Measurements from ENCODE around the gene FANCM. TPM values are rescaled to one million over a fixed set of nuclear protein-coding genes. Genes with fewer than 3 reads are reported as not detected.
"Not testable (repeated sequence)": the region's sequence is repeated elsewhere in the genome, so short reads cannot be mapped to it uniquely, and the experiment has no call there.

Gene FANCM
- total RNA-seq, 4 donors from 2014 or later: 2.6 to 7.1 (median 3.2) TPM

GRCh38 chr14:45134051-45134958 is 1.4 kb upstream of the FANCM start, which contains the start of gene FKBP3:
Gene FKBP3, minus strand, starts transcription at chr14:45134481. Its CDS starts 25 bp downstream, at chr14:45134456.
- intact Hi-C loops (cut with DNase I): loop anchor here (2.0 to 5.0 kb wide), 3 partner anchors 52 to 172 kb away; partner anchors contain the start of genes MIS18BP1, PRPF39 and TOGARAM1
- peak; percentile 97 for DNase-seq (ENCODE audit: extremely low spot score)
- TF ChIP-seq EP300 (IDR thresholded peaks at IDR 0.05) (no peak), POLR2AphosphoS5 (IDR thresholded peaks at IDR 0.05) (peak; percentile 82 to 96), POLR2A (IDR thresholded peaks at IDR 0.05; ENCODE audit: low read depth) (peak; percentile 58)
- TF ChIP-seq, protein P1, sequence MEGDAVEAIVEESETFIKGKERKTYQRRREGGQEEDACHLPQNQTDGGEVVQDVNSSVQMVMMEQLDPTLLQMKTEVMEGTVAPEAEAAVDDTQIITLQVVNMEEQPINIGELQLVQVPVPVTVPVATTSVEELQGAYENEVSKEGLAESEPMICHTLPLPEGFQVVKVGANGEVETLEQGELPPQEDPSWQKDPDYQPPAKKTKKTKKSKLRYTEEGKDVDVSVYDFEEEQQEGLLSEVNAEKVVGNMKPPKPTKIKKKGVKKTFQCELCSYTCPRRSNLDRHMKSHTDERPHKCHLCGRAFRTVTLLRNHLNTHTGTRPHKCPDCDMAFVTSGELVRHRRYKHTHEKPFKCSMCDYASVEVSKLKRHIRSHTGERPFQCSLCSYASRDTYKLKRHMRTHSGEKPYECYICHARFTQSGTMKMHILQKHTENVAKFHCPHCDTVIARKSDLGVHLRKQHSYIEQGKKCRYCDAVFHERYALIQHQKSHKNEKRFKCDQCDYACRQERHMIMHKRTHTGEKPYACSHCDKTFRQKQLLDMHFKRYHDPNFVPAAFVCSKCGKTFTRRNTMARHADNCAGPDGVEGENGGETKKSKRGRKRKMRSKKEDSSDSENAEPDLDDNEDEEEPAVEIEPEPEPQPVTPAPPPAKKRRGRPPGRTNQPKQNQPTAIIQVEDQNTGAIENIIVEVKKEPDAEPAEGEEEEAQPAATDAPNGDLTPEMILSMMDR (IDR thresholded peaks at IDR 0.05): peak in 1 of 3 experiments; percentile 10
- Histone ChIP-seq H3K4me3 (peak within 1 kb of the TSS; percentile 70 to 86 (median 74)), H3K4me1 (peaks cover 18 to 48% (median 42%) of the 10 kb centered on the region in 4 donors), H3K27me3 (no peaks in the 10 kb centered on the region), H3K27ac (replicated peaks in 1 of 4) (peak within 1 kb of the TSS; percentile 83 to 90 (median 86)), H3K36me3 (peaks cover 0 to 4% (median 0%) of the 10 kb centered on the region in 4 donors), H3K9me3 (no peaks in the 10 kb centered on the region)
- WGBS: 0% methylated on average over 22 of the region's 53 CpGs

GRCh38 chr14:45135156-45135555 is 574 bp upstream of the FANCM start:
- DNase-seq (ENCODE audit: extremely low spot score): no peak
- intact Hi-C loops (cut with DNase I): loop anchor here (2.0 to 5.0 kb wide), 2 partner anchors 172 to 238 kb away; partner anchors contain the start of gene TOGARAM1
- under 1% methylated on average over 7 of the region's 7 CpGs for WGBS

DNA sequence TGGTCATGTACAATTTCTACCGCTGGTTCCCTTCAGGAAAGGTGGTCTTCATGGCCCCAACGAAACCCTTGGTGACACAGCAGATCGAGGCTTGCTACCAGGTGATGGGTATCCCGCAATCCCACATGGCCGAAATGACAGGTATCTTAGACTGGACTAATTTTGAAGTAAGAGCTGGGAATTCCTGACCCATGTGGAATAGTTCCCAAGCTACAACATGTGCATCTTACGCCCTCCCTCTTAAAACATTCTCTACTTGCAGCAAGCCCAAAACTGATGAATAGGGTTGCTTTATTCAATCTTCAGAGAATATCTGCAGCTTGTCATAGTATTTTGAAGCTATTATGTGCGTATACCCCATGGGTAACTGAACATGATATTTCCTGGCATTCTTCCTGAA is 669 bp downstream of the FANCM start:
- intact Hi-C loops (cut with DNase I): loop anchor here (5.0 kb wide), 1 partner anchor 239 kb away; a partner anchor contains a TSS

More at GRCh38 chr14:45135156-45135555, 574 bp upstream of the FANCM start:
- no peaks in the 10 kb centered on the region for H3K36me3 ChIP-seq
- TF ChIP-seq, protein P1 (IDR thresholded peaks at IDR 0.05): no peak
- TF ChIP-seq EP300 (IDR thresholded peaks at IDR 0.05) (no peak), POLR2A (IDR thresholded peaks at IDR 0.05; ENCODE audit: low read depth) (no peak), POLR2AphosphoS5 (IDR thresholded peaks at IDR 0.05) (no peak)
- no peaks in the 10 kb centered on the region for H3K9me3 ChIP-seq
- H3K27me3 ChIP-seq: no peaks in the 10 kb centered on the region
- H3K4me3 ChIP-seq: peak overlapping the region; percentile 70 to 86 (median 74)
- peak overlapping the region; percentile 83 to 90 (median 86) for H3K27ac ChIP-seq (replicated peaks in 1 of 4)
- peaks cover 18 to 47% (median 40%) of the 10 kb centered on the region in 4 donors for H3K4me1 ChIP-seq

DNA sequence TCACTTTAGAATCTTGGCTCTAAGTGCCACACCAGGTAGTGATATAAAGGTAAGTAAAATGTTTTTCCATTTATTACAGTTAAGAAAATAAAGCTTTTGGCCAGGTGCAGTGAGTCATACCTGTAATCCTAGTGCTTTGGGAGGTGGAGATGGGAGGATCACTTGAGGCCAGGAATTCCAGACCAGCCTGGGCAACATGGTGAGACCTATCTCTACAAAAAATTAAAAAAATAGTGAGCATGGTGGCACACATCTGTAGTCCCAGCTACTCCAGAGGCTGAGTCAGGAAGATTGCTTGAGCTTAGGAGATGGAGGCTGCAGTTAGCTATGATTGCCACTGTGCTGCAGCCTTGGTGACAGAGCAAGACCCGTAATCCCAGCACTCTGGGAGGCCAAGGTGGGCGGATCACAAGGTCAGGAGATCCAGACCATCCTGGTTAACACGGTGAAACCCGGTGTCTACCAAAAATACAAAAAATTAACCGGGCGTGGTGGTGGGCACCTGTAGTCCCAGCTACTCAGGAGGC is 5.0 kb downstream of the FANCM start:
- Histone ChIP-seq H3K4me3 (no peak overlapping the region), H3K27me3 (no peaks in the 10 kb centered on the region), H3K36me3 (peaks cover 0 to 4% (median 0%) of the 10 kb centered on the region in 4 donors), H3K27ac (replicated peaks in 1 of 4) (no peak overlapping the region), H3K9me3 (no peaks in the 10 kb centered on the region), H3K4me1 (peaks cover 6 to 21% (median 20%) of the 10 kb centered on the region in 4 donors)
- intact Hi-C loops (cut with DNase I): no loop called here
- no peak for DNase-seq (ENCODE audit: extremely low spot score)
- TF ChIP-seq EP300 (IDR thresholded peaks at IDR 0.05) (no peak), POLR2A (IDR thresholded peaks at IDR 0.05; ENCODE audit: low read depth) (no peak), POLR2AphosphoS5 (IDR thresholded peaks at IDR 0.05) (no peak)
- WGBS: 98% methylated on average over 4 of the region's 6 CpGs

More for the DNA sequence above, 669 bp downstream of the FANCM start:
- 9% methylated on average over 6 of the region's 7 CpGs for WGBS
- H3K27me3 ChIP-seq: no peaks in the 10 kb centered on the region
- no peak for TF ChIP-seq POLR2A (IDR thresholded peaks at IDR 0.05; ENCODE audit: low read depth)
- no peak for TF ChIP-seq EP300 (IDR thresholded peaks at IDR 0.05)
- TF ChIP-seq, protein P1 (IDR thresholded peaks at IDR 0.05): no peak
- no peak for TF ChIP-seq POLR2AphosphoS5 (IDR thresholded peaks at IDR 0.05)
- H3K4me3 ChIP-seq: peak overlapping the region; percentile 70 to 86 (median 74)
- no peaks in the 10 kb centered on the region for H3K36me3 ChIP-seq
- H3K9me3 ChIP-seq: no peaks in the 10 kb centered on the region
- H3K27ac ChIP-seq (replicated peaks in 1 of 4): peak overlapping the region; percentile 83 to 90 (median 86)
- no peak for DNase-seq (ENCODE audit: extremely low spot score)
- H3K4me1 ChIP-seq: peaks cover 12 to 42% (median 38%) of the 10 kb centered on the region in 4 donors

- H3K4me3 ChIP-seq; H3K27me3 ChIP-seq; intact Hi-C loops (cut with DNase I); H3K9me3 ChIP-seq; H3K36me3 ChIP-seq; H3K27ac ChIP-seq (replicated peaks in 1 of 4); DNase-seq (ENCODE audit: extremely low spot score): not testable (repeated sequence)
- H3K4me1 ChIP-seq: peaks cover 0 to 11% (median 9%) of the 10 kb centered on the region in 4 donors
- 90% methylated on average over 8 of the region's 8 CpGs for WGBS
Measured at GRCh38 chr14:45142083-45142482, 6.4 kb downstream of the FANCM start.
